Left renal pelvis (tissue), 4 donors: ENCODE data around the gene GLP1R. TPM values are rescaled to one million over a fixed set of nuclear protein-coding genes. Genes with fewer than 3 reads are reported as not detected.

ENCODE experiments used
- DNase-seq, 4 donors: peaks; one replicate each; pipeline ENCODE4 v3.0.0-alpha.2; 2013; ENCODE audit warnings: low read depth in 4 of 4, low spot score in 3 of 4
- polyA plus RNA-seq, 4 donors: library from polyadenylated mRNA; unstranded; fragments of 120-200 nt; gene quantifications; one replicate each; pipeline ENCODE4 v1.2.1, GENCODE V29; 2013; ENCODE audit not compliant: insufficient read length in 4 of 4

The GLP1R gene
- polyA plus RNA-seq, 4 donors, result 0.12 to 0.85 (median 0.72) TPM

- DNase-seq, result no peak
Observed at GRCh38 chr6:39043776-39044175, 4.8 kb upstream of the GLP1R start.

GRCh38 chr6:39044181-39044580 lies 4.4 kb upstream of the GLP1R start:
- DNase-seq, result no peak

DNA sequence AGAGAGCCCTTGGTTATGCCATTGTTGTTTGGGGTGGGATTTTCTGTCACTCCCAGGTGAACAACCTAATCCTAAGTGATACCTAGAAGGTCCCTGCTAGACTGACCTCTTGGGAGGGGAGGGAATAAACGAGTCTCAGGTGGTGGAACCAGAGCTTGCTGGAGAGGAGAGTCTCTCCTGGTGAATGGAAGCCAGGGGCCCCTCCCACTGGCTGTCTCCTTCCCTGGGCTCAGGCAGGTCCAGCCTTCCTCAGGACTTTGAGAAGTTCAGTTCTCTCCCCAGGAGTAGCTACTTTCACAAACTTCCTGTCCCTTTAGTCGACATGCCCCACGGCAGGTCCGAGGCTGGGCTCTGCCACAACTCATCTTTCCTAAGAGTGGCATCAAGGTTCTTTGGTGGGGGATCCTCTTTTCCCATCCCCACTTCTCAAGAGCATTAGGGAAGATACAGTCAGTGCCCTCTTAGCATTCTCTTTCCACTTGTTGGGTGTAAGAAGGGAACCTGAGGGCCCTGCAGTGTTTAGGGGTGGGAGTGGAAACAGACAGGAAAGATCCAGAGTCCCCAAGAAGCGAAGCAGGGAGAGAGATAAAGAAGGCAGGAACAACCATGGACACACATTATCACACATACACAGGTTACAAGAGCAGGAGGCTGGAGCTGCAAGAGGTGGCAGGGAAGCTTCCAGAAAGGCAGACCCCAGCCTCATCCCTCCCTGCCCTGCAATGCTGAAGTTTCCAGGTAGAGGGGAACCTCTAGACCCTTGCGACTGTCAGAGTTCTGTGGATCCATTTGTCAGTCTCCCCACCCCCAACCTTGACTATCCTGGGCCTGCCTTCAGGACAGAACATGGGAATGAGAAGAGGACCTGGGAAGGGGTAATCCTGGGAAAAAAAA lies 900 bp upstream of the GLP1R start:
- DNase-seq, result no peak

DNA sequence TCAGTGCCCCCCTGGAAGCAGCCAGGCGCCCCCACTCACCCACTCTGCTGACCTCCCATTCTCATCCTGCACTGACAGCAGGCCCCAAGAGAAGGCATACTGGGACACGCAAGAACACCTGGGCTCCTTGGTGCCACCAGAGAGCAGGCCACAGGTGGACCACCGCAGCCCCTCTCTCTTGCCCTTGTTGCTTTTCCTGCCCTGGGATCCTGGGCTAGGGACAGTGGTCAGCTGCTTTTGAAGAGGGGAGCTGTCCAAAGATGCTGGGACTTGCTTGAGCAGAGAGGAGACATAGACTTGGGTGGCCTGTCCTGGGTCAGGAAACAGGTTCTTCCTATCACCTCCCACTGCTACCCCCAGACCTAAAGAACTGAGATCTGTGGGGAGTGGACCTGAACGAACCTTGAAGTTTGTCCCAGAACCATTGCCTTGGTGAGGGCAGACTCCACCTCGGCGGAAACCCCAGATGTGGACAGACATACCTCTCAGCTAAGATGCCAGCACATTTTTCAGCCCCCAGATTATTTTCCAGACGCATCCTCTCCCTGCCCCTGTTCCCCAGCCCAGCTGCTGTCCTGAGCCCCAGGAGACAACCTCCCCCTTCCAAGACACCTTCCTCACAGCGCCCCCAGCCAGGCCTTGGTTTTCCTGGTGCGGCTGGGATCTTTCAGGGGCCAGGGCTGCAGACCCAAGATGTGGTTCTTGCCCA lies 1.1 kb downstream of the GLP1R start:
- no peak for DNase-seq

DNA sequence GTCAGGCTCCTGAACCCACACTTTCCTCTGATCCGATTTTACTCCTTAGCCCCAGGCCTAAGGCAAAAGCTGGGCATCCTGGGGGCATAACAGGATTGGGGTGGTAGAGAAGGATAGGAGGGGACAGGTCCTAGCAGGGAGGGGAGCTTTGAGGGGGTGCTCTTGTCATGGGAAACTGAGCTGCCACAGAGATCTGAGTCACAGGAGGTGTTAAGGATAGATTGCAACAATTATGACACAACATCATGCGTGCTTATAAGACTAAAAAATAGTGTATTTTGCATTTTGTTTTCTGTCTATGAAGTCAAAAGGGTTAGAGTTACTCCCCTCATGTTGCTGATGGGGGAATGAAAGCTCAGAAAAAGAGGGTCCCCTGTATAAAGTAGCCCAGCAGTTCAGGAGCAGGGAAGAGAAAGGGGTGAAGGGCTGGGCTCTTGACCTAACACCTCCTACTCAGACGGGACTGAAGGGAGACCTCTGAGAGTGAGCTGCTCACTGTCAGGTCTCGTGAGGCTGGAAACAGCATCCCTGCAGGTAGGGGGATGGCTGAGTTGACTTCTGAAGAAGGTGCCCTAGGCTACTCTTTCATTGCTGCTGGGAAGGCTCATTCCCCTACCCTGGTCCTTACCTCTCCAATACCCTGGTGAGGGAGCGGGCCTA lies 2.0 kb downstream of the GLP1R start:
- no peak for DNase-seq

DNA sequence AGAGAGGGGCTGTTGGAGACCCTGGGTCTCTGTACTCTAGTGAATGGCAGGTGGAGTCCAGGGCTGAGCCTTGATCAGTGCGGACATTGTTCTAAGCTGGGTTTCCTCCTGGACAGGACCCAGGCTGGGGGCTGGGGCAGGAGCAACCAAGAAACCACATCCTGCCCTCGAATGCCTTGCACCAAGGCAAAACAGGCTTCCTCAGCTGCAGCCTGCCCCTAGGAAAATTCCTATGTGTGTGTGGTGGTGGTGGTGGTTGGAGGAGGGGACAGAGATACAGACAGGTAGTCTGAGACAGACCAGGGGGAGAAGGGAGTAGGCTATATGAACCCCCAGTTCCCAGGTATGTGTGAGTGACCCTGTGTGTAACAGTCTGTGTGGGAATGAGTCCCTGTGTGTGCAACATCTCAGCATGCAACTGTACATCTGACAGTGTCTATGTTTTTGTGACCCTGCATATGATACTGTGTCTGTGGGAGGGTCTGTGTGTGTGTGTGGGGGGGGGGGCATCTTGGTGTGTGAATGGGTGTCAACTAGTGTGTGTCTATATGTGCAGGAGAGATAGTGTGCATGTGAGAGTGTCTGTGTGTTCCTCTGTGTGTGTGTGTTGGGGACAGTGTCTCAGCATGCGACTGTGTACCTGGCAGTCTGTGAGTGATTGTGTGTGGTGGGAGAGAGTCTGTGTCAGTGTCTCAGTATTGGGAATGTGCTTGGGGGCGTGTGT lies 3.0 kb downstream of the GLP1R start:
- no peak for DNase-seq

DNA sequence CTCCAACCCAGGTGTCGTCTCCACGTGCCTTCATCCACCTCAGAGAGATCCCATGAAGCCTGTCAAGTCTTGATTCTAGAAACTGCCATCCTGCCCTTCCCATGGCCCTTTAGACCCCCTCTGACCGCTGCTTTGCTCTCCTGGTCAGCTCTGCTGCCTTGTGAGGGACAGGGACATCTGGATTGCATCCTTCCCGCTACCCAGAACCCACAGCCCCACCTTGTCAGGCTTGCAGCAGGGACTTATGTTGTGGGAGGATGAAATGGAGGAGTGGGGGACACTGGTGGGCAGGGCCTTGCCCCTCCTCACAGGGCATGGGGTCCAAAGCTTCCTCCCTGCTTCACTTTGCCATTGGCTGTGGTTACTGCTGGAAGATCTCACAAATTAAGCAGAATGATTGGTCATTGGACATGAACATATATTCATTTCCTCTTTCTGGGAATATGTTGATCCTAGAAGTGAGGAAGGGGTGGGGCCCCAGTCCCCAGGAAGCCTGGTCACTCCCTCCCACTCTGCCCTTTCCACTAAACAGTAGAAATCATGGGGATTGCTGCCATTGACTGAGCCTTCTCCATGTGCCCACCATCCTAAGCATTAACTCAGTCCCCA lies 4.5 kb downstream of the GLP1R start:
- no peak for DNase-seq

DNA sequence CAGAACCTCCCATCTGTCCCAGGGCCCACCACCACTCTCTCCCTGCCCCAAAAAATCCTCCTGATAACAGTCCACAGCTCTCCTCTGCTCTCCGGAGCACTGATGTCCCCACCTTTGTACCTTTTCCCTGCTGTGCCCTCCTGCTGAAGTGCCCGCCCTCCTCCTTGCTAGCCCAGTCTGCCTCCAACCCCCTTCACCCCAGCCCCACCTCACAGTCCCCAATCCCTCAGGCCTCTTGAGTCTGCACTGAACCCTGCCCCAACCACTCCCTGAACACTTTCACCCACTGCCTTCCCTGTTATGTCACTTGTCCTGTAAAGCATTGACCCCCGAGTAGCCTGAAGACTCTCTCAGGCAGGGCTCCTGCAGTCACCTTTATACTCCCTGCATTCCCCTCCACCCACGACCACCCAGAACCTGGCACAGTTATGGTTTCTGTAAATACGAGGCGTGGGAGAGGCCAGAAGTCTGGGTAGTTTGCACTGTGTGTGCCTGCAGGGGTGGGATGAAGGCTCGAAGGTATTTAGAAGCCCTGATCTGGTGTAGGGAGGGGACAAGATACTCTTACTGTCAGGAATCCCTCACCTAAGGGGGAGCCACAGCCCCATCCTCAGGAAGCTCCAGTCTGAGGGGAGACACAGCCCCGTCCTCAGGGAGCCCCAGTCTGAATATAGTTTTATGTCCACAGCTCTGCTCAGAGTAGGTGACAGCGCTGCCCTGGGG lies 5.4 kb downstream of the GLP1R start:
- no peak for DNase-seq

DNA sequence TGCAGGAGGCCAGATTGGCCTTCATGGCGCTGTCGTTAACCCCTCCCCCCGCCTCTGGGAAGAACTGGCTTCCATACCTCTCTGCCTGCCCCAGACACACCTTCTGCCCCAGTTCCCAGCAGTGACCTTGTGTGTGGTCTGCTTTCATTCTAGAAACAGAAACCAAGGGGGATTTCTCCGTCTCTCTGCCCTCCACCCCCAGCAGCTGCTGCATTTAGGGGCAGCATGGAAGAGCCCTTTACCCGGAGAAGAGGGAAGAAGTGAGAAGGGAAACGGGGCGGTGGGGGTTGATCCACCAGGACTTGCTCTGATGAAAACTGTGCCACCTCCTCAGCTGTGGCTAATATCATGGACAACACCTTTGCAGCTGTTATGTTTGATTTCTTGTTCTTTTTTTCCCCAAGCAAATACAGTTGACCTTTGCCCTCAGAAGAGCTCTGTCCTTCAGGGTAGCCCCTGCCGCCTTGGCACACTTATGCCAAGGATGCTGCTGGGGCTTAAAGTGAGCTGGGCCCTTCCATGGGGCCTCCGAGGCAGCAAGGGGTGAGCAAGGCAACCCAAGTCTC lies 6.1 kb downstream of the GLP1R start:
- no peak for DNase-seq

GRCh38 chr6:39055661-39056060 lies 7.1 kb downstream of the GLP1R start:
- DNase-seq, result no peak

DNA sequence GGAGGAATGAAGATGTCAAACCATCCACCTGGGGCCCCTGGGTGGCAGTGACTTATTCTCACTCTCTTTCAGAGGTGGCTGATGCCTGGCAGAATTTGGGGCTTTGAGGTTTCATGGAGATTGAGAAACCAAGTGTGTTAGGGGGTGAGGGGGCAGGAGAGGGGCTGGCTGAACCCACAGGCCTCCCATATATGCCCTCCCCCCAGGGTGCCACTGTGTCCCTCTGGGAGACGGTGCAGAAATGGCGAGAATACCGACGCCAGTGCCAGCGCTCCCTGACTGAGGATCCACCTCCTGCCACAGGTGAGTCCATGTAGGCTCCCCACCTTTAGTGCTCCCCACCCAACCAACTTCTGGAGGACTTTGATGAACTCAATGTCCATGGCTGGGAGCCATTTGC lies 7.6 kb downstream of the GLP1R start:
- no peak for DNase-seq

DNA sequence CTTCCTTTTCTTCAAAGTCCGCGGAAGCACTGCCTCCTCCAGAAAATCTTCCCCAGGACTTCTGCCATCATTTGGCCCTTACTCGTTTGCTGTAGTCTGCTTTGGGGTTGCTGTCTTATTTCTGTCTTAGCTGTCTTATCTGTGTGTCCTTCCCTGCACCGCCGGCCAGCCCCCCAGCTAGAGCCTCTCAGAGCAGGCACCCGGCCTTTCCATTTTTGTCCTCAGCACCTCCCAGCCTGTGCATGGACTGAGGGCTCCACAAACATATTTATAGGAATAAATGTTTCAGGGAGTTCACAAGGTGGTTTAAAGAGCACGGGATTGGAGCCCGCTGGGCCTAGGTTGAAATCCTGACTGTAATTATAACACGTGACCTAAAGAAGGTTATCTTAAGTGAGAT lies 8.1 kb downstream of the GLP1R start:
- no peak for DNase-seq

DNA sequence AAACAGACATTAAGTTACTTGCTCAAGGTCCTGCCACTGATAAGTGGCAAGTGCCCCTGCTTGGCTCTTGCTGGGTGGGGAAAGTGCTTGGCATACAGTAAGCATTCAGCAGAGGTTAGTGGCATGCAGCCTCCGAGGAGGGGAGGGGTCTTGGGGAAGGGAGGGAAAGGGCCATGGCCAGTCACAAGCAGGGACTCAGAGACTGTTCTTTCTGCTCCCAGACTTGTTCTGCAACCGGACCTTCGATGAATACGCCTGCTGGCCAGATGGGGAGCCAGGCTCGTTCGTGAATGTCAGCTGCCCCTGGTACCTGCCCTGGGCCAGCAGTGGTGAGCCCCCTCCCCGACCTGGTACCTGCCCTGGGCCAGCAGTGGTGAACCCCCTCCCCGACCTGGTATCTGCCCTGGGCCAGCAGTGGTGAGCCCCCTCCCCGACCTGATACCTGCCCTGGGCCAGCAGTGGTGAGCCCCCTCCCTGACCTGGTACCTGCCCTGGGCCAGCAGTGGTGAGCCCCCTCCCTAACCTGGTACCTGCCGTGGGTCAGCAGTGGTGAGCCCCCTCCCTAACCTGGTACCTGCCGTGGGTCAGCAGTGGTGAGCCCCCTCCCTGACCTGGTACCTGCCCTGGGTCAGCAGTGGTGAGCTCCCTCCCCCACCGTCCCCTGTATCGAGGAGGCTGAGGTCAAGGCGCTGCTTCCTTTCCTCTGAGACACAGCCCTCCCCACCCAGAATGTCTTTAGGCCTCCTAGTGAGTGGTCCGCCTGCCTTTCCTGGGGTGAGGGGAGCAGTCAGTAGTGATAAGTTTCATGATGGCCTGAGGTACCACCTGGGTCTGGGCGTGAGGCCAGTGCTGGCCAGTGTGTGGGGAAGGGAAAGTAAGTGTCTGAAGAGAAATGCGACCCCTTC lies 8.9 kb downstream of the GLP1R start:
- no peak for DNase-seq

DNA sequence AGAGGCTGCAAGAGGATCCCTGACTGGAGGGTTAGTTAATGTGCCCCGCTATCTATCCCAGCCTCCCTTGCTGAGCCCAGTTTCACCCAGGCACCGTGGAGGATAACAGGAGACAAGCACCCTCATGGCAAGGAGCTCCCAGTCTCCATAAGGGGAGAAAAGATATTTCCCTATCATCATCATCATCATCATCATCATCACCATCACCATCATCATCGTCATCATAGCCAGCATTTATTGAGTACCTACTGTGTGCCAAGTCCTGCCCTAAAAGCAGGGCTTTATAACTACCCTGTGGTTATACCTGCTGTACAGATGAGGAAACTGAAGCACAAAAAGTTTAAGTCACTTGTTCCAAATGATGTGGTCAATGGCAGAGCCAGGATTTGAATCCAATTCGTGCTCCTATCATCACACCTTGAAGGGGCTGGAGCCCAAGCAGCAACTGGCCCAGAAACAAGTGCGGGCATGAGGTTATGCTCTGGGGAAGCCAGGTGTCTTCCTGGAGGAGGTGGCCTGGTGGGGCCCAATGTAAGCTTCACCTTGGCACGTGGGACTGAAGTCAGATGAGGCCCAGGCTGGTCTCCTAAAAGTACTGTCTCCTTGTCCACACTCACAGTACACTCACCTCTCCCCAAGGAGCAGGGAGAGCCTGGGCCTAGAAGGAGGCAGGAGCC lies 10.0 kb downstream of the GLP1R start:
- DNase-seq, result no peak

DNA sequence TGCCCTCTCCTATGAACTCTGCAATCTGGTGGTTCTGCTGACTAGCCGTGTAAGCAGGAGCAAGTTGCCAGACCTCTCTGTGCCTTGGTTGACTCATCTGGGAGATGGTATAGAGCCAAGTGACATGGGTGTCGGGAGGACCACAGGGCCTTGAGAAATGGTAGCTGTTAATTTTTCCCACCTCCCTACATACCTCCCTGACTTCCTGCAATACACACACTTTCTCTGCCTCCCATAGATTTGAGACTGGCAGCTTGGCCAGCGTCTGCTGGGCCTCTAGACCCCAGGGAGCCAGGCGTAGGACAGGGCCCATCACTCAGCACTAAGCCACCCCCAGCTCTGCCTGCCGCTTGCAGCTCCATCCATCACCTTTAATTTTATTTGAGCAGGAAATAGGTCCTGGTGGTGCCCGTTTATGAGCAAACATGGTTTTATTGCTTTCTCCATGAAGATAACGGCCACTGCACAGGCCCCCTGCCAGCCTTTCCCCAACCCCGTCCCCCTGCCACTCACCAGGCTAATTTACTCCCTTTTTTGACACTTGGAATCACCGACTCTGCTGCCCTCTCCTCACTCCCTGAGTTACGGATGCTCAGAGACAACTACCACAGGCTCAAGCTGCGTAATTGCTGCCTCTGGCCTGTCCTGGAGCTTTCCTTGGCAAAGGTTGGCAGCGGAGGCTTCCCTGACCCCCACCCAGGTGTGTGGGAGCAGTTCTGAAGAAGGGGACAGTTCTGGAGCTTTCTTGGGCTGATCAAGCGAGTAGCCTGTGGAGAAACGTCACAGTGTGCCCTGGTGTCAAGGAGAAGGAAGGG lies 11.1 kb downstream of the GLP1R start:
- no peak for DNase-seq

GRCh38 chr6:39060467-39061160 lies 12.0 kb downstream of the GLP1R start:
- no peak for DNase-seq
